ENCODE results near the gene RNF186.

DNA sequence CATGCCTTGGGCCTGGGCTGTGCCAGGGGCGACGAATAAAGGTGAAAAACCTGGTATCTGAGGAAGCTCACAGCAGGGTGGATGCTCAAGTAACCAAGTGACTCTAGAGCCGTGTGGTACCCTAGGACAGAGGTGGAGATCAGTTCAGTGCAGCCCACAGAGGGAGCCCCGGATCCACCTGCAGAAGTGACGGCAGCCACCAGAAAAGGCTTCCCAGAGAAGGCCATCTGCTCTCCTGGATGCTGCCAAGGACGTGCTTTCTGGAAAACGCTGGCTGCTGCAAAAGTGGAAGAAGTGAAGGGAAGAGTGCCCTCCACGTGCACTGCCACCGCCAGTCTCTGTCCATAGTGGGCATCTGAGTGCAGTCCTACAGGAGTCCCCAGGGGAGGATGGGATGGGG, 43.0 kb downstream of the RNF186 start:
- TF ChIP-seq, protein P1, sequence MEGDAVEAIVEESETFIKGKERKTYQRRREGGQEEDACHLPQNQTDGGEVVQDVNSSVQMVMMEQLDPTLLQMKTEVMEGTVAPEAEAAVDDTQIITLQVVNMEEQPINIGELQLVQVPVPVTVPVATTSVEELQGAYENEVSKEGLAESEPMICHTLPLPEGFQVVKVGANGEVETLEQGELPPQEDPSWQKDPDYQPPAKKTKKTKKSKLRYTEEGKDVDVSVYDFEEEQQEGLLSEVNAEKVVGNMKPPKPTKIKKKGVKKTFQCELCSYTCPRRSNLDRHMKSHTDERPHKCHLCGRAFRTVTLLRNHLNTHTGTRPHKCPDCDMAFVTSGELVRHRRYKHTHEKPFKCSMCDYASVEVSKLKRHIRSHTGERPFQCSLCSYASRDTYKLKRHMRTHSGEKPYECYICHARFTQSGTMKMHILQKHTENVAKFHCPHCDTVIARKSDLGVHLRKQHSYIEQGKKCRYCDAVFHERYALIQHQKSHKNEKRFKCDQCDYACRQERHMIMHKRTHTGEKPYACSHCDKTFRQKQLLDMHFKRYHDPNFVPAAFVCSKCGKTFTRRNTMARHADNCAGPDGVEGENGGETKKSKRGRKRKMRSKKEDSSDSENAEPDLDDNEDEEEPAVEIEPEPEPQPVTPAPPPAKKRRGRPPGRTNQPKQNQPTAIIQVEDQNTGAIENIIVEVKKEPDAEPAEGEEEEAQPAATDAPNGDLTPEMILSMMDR (IDR thresholded peaks at IDR 0.05): no peak
- TF ChIP-seq POLR2A (IDR thresholded peaks at IDR 0.05): no peak

All from vagina (tissue), 2 donors.